ENCODE results near the gene SYTL5. TPM values are rescaled to one million over a fixed set of nuclear protein-coding genes. Genes with fewer than 3 reads are reported as not detected.

The SYTL5 gene
- 0.12 TPM in 1 of 2 replicates, not detected in the other for polyA plus RNA-seq

GRCh38 chrX:38006291-38006690 is at the start of gene SYTL5:
Gene SYTL5 (plus strand): TSS chrX:38006553. CDS start chrX:38033890, 27,337 bp downstream.

Other genes with a start within 250 kb of the SYTL5 start
- 0.08 TPM in 1 of 2 replicates, not detected in the other for gene CYBB, start 226.5 kb upstream of the SYTL5 start, polyA plus RNA-seq
- 43.7 and 57.1 TPM in 2 replicates for gene DYNLT3, start 159.0 kb upstream of the SYTL5 start, polyA plus RNA-seq
- 16.2 and 33.6 TPM in 2 replicates for gene SRPX, start 214.3 kb downstream of the SYTL5 start, polyA plus RNA-seq